Ectodermal cell (in vitro differentiated cells): ENCODE data around the gene GABRB1.

Experiments
- H3K27ac ChIP-seq: 2 replicates; pipeline ENCODE4 v1.7.0; 2013; ENCODE audit warnings: mild to moderate bottlenecking, low read depth, low read length; ENCODE audit not compliant: insufficient read depth, poor library complexity, severe bottlenecking
- H3K27me3 ChIP-seq: 2 replicates; pipeline ENCODE4 v1.7.0; 2013; ENCODE audit warnings: mild to moderate bottlenecking, low read length; ENCODE audit not compliant: insufficient read depth, control insufficient read depth, poor library complexity, severe bottlenecking
- H3K36me3 ChIP-seq: one replicate; pipeline ENCODE4 v1.7.0; 2013; ENCODE audit warnings: low read length; ENCODE audit not compliant: control insufficient read depth, insufficient read depth
- H3K4me1 ChIP-seq: one replicate; pipeline ENCODE4 v1.7.0; 2013; ENCODE audit warnings: low read length; ENCODE audit not compliant: control insufficient read depth, insufficient read depth
- H3K4me3 ChIP-seq: 2 replicates; pipeline ENCODE4 v1.7.0; 2013; ENCODE audit warnings: low read depth, low read length, control low read depth; ENCODE audit not compliant: insufficient read depth
- H3K9me3 ChIP-seq: 2 replicates; pipeline ENCODE4 v1.7.0; 2013; ENCODE audit warnings: mild to moderate bottlenecking, low read length, moderate library complexity; ENCODE audit not compliant: control insufficient read depth
- WGBS, 2 experiments: methylation state at CpG; one replicate each; pipeline ENCODE4 v1.1.7; 2013; ENCODE audit warnings: missing lambda C conversion rate in 2 of 2; 5-methylcytosine and 5-hydroxymethylcytosine counted together

The GABRB1 gene

DNA sequence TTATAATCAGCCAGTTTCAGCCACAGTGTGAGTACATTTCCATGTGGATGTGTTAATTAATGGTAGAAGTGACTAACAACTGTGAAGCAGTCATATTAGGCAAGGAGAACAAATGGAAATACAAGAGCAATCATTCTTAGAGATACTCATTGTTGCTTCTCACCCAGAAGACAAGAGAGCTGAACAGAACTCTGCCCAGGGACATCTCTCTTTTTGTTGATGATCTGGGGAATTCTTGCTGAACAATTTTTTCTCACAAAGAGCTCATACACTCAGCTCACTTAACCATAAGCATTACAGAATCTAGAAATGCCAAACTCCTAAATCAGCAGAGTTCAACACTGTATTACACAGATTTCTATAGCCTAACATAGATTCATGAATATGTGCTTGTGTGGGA is 282.0 kb downstream of the GABRB1 start:
- H3K27ac ChIP-seq: no peak overlapping the region
- H3K4me1 ChIP-seq: no peaks in the 10 kb centered on the region
- no peaks in the 10 kb centered on the region for H3K36me3 ChIP-seq
- no peaks in the 10 kb centered on the region for H3K9me3 ChIP-seq
- H3K27me3 ChIP-seq: no peaks in the 10 kb centered on the region
- H3K4me3 ChIP-seq: no peak overlapping the region

DNA sequence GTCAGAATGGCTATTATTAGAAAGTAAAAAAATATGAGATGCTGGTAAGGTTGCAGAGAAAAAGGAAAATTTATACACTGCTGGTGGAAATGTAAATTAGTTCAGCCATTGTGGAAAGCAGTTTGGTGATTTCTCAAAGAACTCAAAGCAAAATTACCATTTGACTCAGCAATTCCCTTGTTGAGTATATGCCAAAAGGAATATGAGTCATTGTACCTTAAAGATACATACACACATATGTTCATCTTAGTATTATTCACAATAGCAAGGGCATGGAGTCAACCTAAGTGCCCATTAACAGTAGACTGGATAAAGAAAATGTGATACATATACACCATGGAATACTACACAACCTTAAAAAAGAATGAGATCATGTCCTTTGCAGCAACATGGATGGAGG is 284.0 kb downstream of the GABRB1 start:
- Histone ChIP-seq H3K27ac (no peak overlapping the region), H3K27me3 (no peaks in the 10 kb centered on the region), H3K4me3 (no peak overlapping the region), H3K4me1 (no peaks in the 10 kb centered on the region), H3K36me3 (no peaks in the 10 kb centered on the region), H3K9me3 (no peaks in the 10 kb centered on the region)

DNA sequence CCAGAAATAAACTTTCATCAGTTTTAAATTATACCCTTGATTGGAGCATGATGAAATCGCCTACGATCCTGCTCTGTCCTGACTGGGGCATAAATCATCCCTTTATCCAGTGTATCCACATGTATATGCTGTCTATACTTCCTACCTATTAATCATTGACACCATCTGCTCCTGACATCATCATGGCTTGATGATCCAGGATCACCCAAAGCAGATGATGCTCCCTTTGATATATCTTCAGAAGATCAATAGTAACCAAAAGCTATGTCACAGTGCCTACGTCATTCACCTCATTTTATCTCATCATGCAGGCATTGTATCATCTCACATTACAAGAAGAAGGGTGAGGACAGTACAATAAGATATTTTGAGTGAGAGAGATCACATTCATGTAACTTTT is 294.7 kb downstream of the GABRB1 start:
- WGBS, 2 experiments: 94 to 95% methylated on average over 2 to 3 of the region's 3 CpGs
- H3K27ac ChIP-seq: no peak overlapping the region
- H3K4me1 ChIP-seq: no peaks in the 10 kb centered on the region
- H3K9me3 ChIP-seq: no peaks in the 10 kb centered on the region
- no peaks in the 10 kb centered on the region for H3K27me3 ChIP-seq
- no peaks in the 10 kb centered on the region for H3K36me3 ChIP-seq
- no peak overlapping the region for H3K4me3 ChIP-seq

DNA sequence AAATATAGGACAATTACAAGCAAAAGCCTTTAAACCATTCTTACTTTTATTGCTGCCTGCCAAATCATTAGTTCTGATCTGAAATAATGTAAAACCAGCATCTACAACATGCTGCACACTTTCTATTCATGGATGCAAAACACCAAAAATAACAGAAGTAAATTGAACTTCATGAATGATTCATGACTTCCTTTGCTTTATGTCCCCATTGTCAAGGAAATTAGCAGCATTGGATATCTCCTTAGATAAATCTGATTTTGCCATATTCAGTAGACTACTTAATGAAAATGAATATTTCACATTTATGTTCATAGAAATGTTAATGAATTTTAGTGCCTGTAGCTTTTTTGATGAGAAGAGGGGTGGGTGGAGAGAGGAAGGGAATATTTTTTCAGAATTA is 299.5 kb downstream of the GABRB1 start:
- no peaks in the 10 kb centered on the region for H3K4me1 ChIP-seq
- no peak overlapping the region for H3K4me3 ChIP-seq
- no peaks in the 10 kb centered on the region for H3K27me3 ChIP-seq
- no peaks in the 10 kb centered on the region for H3K36me3 ChIP-seq
- H3K9me3 ChIP-seq: no peaks in the 10 kb centered on the region
- H3K27ac ChIP-seq: no peak overlapping the region

DNA sequence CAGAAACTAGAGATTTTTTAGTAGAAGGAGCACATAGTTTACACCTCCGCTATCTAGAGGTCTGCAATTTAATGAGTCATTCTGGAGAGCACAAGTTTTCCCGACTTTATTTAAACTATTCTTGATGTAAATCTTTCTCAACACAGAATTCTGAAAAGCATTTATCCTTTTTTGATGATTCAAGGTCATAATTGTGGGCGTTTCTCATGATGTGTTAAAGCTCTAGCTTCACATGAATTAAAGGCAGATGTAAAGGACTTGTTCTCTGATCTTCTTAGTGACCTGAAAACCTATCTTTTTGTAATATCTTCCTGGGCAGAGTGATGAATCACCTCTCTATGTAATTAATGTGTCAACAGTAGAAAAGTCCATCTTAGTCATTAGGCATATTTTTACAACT is 303.3 kb downstream of the GABRB1 start:
- Histone ChIP-seq H3K4me3 (no peak overlapping the region), H3K4me1 (no peaks in the 10 kb centered on the region), H3K27ac (no peak overlapping the region), H3K27me3 (no peaks in the 10 kb centered on the region), H3K9me3 (no peaks in the 10 kb centered on the region), H3K36me3 (no peaks in the 10 kb centered on the region)
- WGBS, 2 experiments: 90 to 93% methylated on average over 3 of the region's 3 CpGs

DNA sequence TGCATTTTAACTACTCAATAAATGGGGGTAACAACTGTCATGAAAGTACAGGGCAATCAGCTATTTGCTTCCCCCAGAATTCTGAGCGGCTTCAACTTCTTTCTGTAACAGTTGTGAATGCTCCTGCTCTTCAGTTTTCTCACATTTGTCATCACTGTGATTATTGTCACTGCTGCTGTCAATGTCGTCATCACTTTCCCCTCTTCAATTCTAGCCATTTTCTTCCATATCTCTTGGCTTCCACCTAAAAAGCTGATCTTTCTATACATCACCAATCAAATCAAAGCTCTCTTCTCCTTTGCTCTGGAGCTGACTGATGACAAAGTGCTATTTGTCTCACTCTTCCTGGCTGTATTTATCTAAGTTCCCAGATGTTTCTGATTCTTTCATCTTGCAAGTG is 306.5 kb downstream of the GABRB1 start:
- H3K36me3 ChIP-seq: no peaks in the 10 kb centered on the region
- H3K27ac ChIP-seq: no peak overlapping the region
- no peaks in the 10 kb centered on the region for H3K9me3 ChIP-seq
- no peak overlapping the region for H3K4me3 ChIP-seq
- H3K27me3 ChIP-seq: no peaks in the 10 kb centered on the region
- H3K4me1 ChIP-seq: no peaks in the 10 kb centered on the region
- WGBS, 2 experiments: 90 to 93% methylated on average over 2 of the region's 2 CpGs

DNA sequence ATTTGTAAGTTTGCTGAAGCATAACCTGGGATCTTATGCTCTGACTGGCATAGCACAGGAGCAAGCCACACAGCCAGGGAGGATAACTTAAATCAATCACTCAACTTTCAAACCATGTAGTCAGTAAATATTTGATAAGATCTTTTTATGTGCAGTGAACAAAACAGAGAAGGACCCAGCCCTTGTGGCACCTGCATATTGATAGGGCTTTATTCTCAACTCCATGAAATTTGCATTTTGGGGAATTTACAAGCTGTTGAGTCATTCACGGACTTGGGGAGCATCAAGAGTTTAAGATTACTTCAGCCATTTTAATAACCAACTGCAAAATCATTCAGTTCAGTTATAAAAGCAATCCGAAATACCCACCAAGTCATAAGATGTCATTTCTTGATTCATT is 309.5 kb downstream of the GABRB1 start:
- Histone ChIP-seq H3K36me3 (no peaks in the 10 kb centered on the region), H3K9me3 (no peaks in the 10 kb centered on the region), H3K4me3 (no peak overlapping the region), H3K4me1 (no peaks in the 10 kb centered on the region), H3K27ac (no peak overlapping the region), H3K27me3 (no peaks in the 10 kb centered on the region)
- 94% methylated on average over 2 of the region's 2 CpGs for WGBS, 2 experiments

DNA sequence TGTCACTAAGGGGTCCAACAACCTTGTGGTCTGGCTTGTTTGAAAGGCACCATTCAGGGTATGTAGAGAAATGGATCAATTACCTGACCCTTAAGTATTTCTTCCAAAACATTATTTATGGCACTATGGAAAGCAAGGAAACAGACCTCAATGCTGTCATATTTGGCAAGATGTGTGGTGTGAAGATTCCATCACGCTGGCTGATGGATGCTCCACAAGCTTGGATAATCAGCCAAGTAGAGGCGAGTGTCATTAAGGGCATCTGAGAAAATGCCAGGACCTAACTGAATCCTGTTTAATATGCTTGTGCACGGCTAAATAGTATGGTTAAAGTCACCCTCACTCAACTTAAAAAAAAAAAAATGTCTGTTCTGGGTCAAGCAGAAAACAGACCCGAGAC is 311.4 kb downstream of the GABRB1 start:
- WGBS, 2 experiments: 88 to 97% methylated on average over 3 to 4 of the region's 4 CpGs
- no peaks in the 10 kb centered on the region for H3K36me3 ChIP-seq
- H3K4me3 ChIP-seq: no peak overlapping the region

DNA sequence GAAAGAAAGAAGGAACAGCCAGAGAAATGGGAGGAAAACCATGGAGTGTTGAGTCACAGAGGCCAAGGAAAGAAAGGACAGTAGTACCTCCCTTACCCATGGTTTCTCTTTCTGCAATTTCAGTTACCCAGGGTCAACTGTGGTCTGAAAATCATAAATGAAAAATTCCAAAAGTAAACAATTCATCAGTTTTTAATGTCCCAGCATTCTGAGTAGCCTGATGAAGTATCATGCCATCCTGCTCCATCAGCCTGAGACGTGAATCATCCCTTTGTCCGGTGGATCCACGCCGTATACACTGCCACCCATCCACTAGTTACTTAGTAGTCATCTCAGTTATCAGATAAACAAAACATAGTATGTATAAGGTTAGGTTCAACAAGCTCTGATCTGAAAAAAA is 318.0 kb downstream of the GABRB1 start:
- Histone ChIP-seq H3K27ac (no peak overlapping the region), H3K27me3 (no peaks in the 10 kb centered on the region), H3K9me3 (no peaks in the 10 kb centered on the region), H3K4me3 (no peak overlapping the region), H3K36me3 (no peaks in the 10 kb centered on the region), H3K4me1 (no peaks in the 10 kb centered on the region)
- 82 to 98% methylated on average over 4 of the region's 4 CpGs for WGBS, 2 experiments

More for the DNA sequence above, 311.4 kb downstream of the GABRB1 start:
- Histone ChIP-seq H3K27me3 (no peaks in the 10 kb centered on the region), H3K27ac (no peak overlapping the region), H3K9me3 (no peaks in the 10 kb centered on the region), H3K4me1 (no peaks in the 10 kb centered on the region)

DNA sequence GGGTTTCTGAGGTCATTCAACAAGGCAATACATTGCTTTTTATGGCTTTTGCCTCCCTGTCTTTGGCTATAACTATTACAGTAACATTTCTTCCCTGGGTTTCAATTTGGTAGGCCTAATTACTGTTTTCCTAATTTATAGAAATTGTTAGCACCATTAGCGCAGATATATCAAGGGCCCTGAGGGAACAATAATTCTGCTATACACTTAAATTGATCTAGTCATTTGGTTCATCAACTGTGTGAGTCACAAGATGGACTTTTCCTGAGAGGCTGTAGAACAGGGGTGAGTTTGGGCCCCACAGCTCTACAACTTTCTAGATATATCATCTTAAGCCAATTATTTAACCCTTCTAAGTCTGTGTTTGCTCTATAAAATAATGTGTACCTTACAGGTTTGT is 324.2 kb downstream of the GABRB1 start:
- Histone ChIP-seq H3K4me3 (no peak overlapping the region), H3K27me3 (no peaks in the 10 kb centered on the region), H3K9me3 (no peaks in the 10 kb centered on the region), H3K36me3 (no peaks in the 10 kb centered on the region), H3K27ac (no peak overlapping the region), H3K4me1 (no peaks in the 10 kb centered on the region)
- 100% methylated on average over 1 of the region's 1 CpG for WGBS, 2 experiments

DNA sequence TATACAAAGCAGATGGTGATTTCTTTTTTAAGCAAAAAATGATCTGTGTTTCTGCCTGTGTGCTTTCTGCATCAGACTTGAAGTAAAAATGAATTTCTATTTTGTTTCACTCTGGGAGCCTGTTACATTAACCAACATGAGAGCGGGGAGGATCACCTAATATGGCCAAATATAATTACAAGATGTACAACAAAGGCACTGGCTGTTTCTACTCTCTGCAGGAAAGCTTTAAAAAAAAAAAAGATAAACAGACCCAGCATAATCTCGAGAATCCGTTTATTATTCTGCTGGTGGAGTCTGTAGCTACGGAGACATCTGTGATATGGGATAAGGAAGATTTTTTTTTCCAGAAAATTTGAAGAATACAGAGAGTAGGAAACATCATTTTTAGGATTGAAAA is 328.5 kb downstream of the GABRB1 start:
- no peaks in the 10 kb centered on the region for H3K9me3 ChIP-seq
- no peak overlapping the region for H3K4me3 ChIP-seq
- H3K27me3 ChIP-seq: no peaks in the 10 kb centered on the region
- H3K36me3 ChIP-seq: no peaks in the 10 kb centered on the region
- H3K27ac ChIP-seq: no peak overlapping the region
- no peaks in the 10 kb centered on the region for H3K4me1 ChIP-seq
- WGBS, 2 experiments: 93 to 94% methylated on average over 4 of the region's 4 CpGs
